Activated CD8-positive, alpha-beta memory T cell treated with anti-CD3 and anti-CD28 coated beads, Interleukin-2, amount 50 U/mL, for 24 hours (primary cell): ENCODE data around the gene HEATR5A.

ENCODE experiments used
- DNase-seq: peaks from one replicate; pipeline ENCODE4 v3.0.0-alpha.2; 2020; ENCODE audit errors: extremely low read depth

Gene HEATR5A

GRCh38 chr14:31426663-31427062, 6.3 kb upstream of the HEATR5A start:
- no peak for DNase-seq

GRCh38 chr14:31425905-31426304, 5.6 kb upstream of the HEATR5A start:
- no peak for DNase-seq

- no peak for DNase-seq
Measured at GRCh38 chr14:31421200-31421599, 850 bp upstream of the HEATR5A start.

GRCh38 chr14:31419967-31420318, 407 bp downstream of the HEATR5A start:
- DNase-seq, result no peak

- no peak for DNase-seq
Measured at GRCh38 chr14:31419179-31419966, 977 bp downstream of the HEATR5A start.

- no peak for DNase-seq
Measured at GRCh38 chr14:31418440-31418839, 1.9 kb downstream of the HEATR5A start.

- DNase-seq, result no peak
Measured at GRCh38 chr14:31414190-31414833, 6.0 kb downstream of the HEATR5A start.

GRCh38 chr14:31411218-31411727, 9.1 kb downstream of the HEATR5A start:
- DNase-seq, result no peak

- no peak for DNase-seq
Measured at GRCh38 chr14:31410048-31410650, 10.2 kb downstream of the HEATR5A start.

- DNase-seq, result no peak
Measured at GRCh38 chr14:31408421-31408820, 11.9 kb downstream of the HEATR5A start.

- DNase-seq, result no peak
Measured at GRCh38 chr14:31405599-31406232, 14.6 kb downstream of the HEATR5A start.

- DNase-seq, result no peak
Measured at GRCh38 chr14:31405106-31405505, 15.2 kb downstream of the HEATR5A start.

- DNase-seq, result no peak
Measured at GRCh38 chr14:31403707-31404106, 16.6 kb downstream of the HEATR5A start.

GRCh38 chr14:31402764-31403439, 17.4 kb downstream of the HEATR5A start:
- no peak for DNase-seq

- no peak for DNase-seq
Measured at GRCh38 chr14:31401369-31401932, 18.9 kb downstream of the HEATR5A start.

GRCh38 chr14:31400031-31400638, 20.2 kb downstream of the HEATR5A start:
- no peak for DNase-seq

- DNase-seq, result no peak
Measured at GRCh38 chr14:31395572-31396205, 24.7 kb downstream of the HEATR5A start.

- DNase-seq, result no peak
Measured at GRCh38 chr14:31395119-31395518, 25.2 kb downstream of the HEATR5A start.

GRCh38 chr14:31391977-31392503, 28.3 kb downstream of the HEATR5A start:
- DNase-seq, result no peak

- no peak for DNase-seq
Measured at GRCh38 chr14:31391473-31391872, 28.9 kb downstream of the HEATR5A start.
